ENCODE data around the gene SDR42E1. TPM values are rescaled to one million over a fixed set of nuclear protein-coding genes. Genes with fewer than 3 reads are reported as not detected.
A peak's percentile ranks its signal among the peaks of the same experiment; 100 is the strongest.

Gene SDR42E1
- total RNA-seq, 1 donor = 1.4 TPM

- Histone ChIP-seq H3K79me2 (ENCODE audit: insufficient read depth, low read length) (no peaks in the 10 kb centered on the region), H3K4me3 (ENCODE audit: insufficient read depth, low read length) (no peak overlapping the region), H3K4me1 (ENCODE audit: insufficient read depth, low read length) (no peaks in the 10 kb centered on the region), H3K36me3 (ENCODE audit: insufficient read depth, low read length) (no peaks in the 10 kb centered on the region), H3K27ac (ENCODE audit: low read depth, low read length) (no peak overlapping the region), H2AFZ (ENCODE audit: low read length) (no peak overlapping the region), H3K27me3 (ENCODE audit: insufficient read depth, low read length) (peaks cover 8% of the 10 kb centered on the region), H3K4me2 (ENCODE audit: insufficient read depth, low read length) (no peak overlapping the region), H3K9me3 (ENCODE audit: low read depth, low read length) (no peaks in the 10 kb centered on the region), H4K20me1 (ENCODE audit: insufficient read depth, low read length) (no peaks in the 10 kb centered on the region)
- DNase-seq (ENCODE audit: insufficient read length, low spot score, missing footprints) = no peak
- TF ChIP-seq, protein P1, sequence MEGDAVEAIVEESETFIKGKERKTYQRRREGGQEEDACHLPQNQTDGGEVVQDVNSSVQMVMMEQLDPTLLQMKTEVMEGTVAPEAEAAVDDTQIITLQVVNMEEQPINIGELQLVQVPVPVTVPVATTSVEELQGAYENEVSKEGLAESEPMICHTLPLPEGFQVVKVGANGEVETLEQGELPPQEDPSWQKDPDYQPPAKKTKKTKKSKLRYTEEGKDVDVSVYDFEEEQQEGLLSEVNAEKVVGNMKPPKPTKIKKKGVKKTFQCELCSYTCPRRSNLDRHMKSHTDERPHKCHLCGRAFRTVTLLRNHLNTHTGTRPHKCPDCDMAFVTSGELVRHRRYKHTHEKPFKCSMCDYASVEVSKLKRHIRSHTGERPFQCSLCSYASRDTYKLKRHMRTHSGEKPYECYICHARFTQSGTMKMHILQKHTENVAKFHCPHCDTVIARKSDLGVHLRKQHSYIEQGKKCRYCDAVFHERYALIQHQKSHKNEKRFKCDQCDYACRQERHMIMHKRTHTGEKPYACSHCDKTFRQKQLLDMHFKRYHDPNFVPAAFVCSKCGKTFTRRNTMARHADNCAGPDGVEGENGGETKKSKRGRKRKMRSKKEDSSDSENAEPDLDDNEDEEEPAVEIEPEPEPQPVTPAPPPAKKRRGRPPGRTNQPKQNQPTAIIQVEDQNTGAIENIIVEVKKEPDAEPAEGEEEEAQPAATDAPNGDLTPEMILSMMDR (IDR thresholded peaks at IDR 0.05; ENCODE audit: extremely low read depth, low read depth, low read length) = no peak
Measured at GRCh38 chr16:82008957-82009592, 2.2 kb downstream of the SDR42E1 start.

DNA sequence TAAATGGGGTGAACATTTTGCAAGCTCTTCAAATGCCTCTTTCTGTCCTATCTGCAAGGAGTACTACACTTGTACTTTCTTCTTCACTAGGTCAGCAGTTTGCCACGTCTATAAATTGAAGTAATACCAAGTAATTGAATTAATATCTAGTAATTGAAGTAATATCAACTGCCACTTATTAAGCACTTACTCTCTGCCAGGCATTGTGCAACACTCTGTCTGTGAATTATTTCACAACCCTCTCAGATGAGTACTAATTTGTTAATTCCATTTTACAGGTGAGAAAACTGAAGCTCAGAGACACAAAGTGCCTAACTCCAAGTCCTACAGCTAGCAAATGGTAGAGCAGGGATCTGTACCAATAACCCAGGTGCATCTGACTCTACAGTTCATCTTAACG lies 4.1 kb downstream of the SDR42E1 start:
- no peaks in the 10 kb centered on the region for H3K79me2 ChIP-seq (ENCODE audit: insufficient read depth, low read length)
- TF ChIP-seq, protein P1 (IDR thresholded peaks at IDR 0.05; ENCODE audit: extremely low read depth, low read depth, low read length) = no peak
- H3K27ac ChIP-seq (ENCODE audit: low read depth, low read length) = no peak overlapping the region
- no peak overlapping the region for H2AFZ ChIP-seq (ENCODE audit: low read length)
- no peak for DNase-seq (ENCODE audit: insufficient read length, low spot score, missing footprints)
- H3K9me3 ChIP-seq (ENCODE audit: low read depth, low read length) = no peaks in the 10 kb centered on the region
- no peak overlapping the region for H3K4me2 ChIP-seq (ENCODE audit: insufficient read depth, low read length)
- H3K36me3 ChIP-seq (ENCODE audit: insufficient read depth, low read length) = no peaks in the 10 kb centered on the region
- peaks cover 8% of the 10 kb centered on the region for H3K27me3 ChIP-seq (ENCODE audit: insufficient read depth, low read length)
- no peaks in the 10 kb centered on the region for H3K4me1 ChIP-seq (ENCODE audit: insufficient read depth, low read length)
- no peak overlapping the region for H3K4me3 ChIP-seq (ENCODE audit: insufficient read depth, low read length)
- no peaks in the 10 kb centered on the region for H4K20me1 ChIP-seq (ENCODE audit: insufficient read depth, low read length)

DNA sequence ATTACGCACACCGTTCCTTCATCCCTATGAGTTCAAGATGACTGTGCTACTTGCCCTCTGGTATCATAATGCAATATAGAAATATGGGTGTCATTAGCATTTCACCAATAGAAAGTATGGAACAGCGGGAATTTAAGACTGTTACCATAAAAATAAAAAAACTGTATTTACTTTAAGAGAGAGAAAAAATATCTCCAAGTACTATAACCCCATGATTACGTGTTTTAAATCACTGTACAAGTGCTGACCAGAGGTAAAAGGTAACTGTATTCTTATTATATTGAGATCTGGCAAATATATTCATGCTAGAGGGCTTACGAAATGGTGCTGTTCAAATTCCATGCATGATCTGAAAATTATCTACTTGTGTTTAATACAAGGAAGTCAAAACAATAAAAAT lies 5.2 kb downstream of the SDR42E1 start:
- H2AFZ ChIP-seq (ENCODE audit: low read length) = no peak overlapping the region
- no peak overlapping the region for H3K4me3 ChIP-seq (ENCODE audit: insufficient read depth, low read length)
- TF ChIP-seq, protein P1 (IDR thresholded peaks at IDR 0.05; ENCODE audit: extremely low read depth, low read depth, low read length) = no peak
- no peaks in the 10 kb centered on the region for H3K36me3 ChIP-seq (ENCODE audit: insufficient read depth, low read length)
- no peaks in the 10 kb centered on the region for H4K20me1 ChIP-seq (ENCODE audit: insufficient read depth, low read length)
- H3K27me3 ChIP-seq (ENCODE audit: insufficient read depth, low read length) = no peaks in the 10 kb centered on the region
- DNase-seq (ENCODE audit: insufficient read length, low spot score, missing footprints) = no peak
- H3K4me1 ChIP-seq (ENCODE audit: insufficient read depth, low read length) = no peaks in the 10 kb centered on the region
- no peak overlapping the region for H3K4me2 ChIP-seq (ENCODE audit: insufficient read depth, low read length)
- no peaks in the 10 kb centered on the region for H3K9me3 ChIP-seq (ENCODE audit: low read depth, low read length)
- no peak overlapping the region for H3K27ac ChIP-seq (ENCODE audit: low read depth, low read length)
- no peaks in the 10 kb centered on the region for H3K79me2 ChIP-seq (ENCODE audit: insufficient read depth, low read length)

- Histone ChIP-seq H3K27ac (ENCODE audit: low read depth, low read length) (no peak overlapping the region), H3K4me3 (ENCODE audit: insufficient read depth, low read length) (no peak overlapping the region), H3K9me3 (ENCODE audit: low read depth, low read length) (no peaks in the 10 kb centered on the region), H3K27me3 (ENCODE audit: insufficient read depth, low read length) (no peaks in the 10 kb centered on the region), H3K4me2 (ENCODE audit: insufficient read depth, low read length) (no peak overlapping the region), H4K20me1 (ENCODE audit: insufficient read depth, low read length) (no peaks in the 10 kb centered on the region), H3K36me3 (ENCODE audit: insufficient read depth, low read length) (no peaks in the 10 kb centered on the region), H3K4me1 (ENCODE audit: insufficient read depth, low read length) (no peaks in the 10 kb centered on the region), H2AFZ (ENCODE audit: low read length) (no peak overlapping the region), H3K79me2 (ENCODE audit: insufficient read depth, low read length) (no peaks in the 10 kb centered on the region)
- TF ChIP-seq, protein P1 (IDR thresholded peaks at IDR 0.05; ENCODE audit: extremely low read depth, low read depth, low read length) = no peak
- peak; percentile 38 for DNase-seq (ENCODE audit: insufficient read length, low spot score, missing footprints)
Measured at GRCh38 chr16:82005027-82005830, 6.0 kb downstream of the SDR42E1 start.
